Endothelial cell of umbilical vein (primary cell): Measurements from ENCODE around the gene SELP. TPM values are rescaled to one million over a fixed set of nuclear protein-coding genes. Genes with fewer than 3 reads are reported as not detected.
"Not testable (repeated sequence)": the region's sequence is repeated elsewhere in the genome, so short reads cannot be mapped to it uniquely, and the experiment has no call there.

Experiments used
- BruUV-seq: library from RNA; stranded (reverse); fragments of 400-500 nt; replicated peaks from 2 replicates; lab custom pipeline; 2021; lab: Mats Ljungman, UMichigan
- CTCF ChIA-PET: fragments of 300-600, 350-600 bp; sonication (Branson Sonifier 250); formaldehyde crosslinking; loops from one replicate; lab custom pipeline; 2021; ENCODE audit warnings: antibody characterized with exemption, inconsistent platforms; lab: Charles Lee
- POLR2A ChIA-PET: fragments of 300-600, 350-600 bp; sonication (Branson Sonifier 250); formaldehyde crosslinking; loops from one replicate; lab custom pipeline; 2021; ENCODE audit warnings: antibody characterized with exemption, inconsistent platforms; lab: Charles Lee
- DNase-seq: peaks from one replicate; pipeline ENCODE4 v3.0.0-alpha.2; 2011; ENCODE audit warnings: low read depth, low spot score
- FAIRE-seq: peaks from 2 replicates; lab custom pipeline; 2011; peaks lifted over from hg19 to GRCh38; lab: Jason Lieb, UNC
- H2AFZ ChIP-seq: 2 replicates; pipeline ENCODE4 v1.6.0; 2012; ENCODE audit warnings: low read depth, low read length, control low read depth, inconsistent platforms
- H3K27ac ChIP-seq: 2 replicates; pipeline ENCODE4 v1.5.1; 2011; ENCODE audit warnings: low read depth, mild to moderate bottlenecking, control low read depth, low read length, moderate library complexity; ENCODE audit not compliant: insufficient read depth
- H3K27me3 ChIP-seq, 2 experiments: 2 replicates each; pipeline versions ENCODE4 v1.6.0 to v1.6.1; 2011; ENCODE audit warnings: low read length in 2 of 2, mixed read lengths in 1 of 2; ENCODE audit not compliant: control insufficient read depth in 2 of 2, insufficient read depth in 2 of 2
- H3K36me3 ChIP-seq, 2 experiments: 2 replicates in 1 of 2; 3 replicates in 1 of 2; pipeline ENCODE4 v1.5.1; 2011; ENCODE audit warnings: low read length in 2 of 2, mild to moderate bottlenecking in 1 of 2, moderate library complexity in 1 of 2; ENCODE audit not compliant: control insufficient read depth in 2 of 2, insufficient read depth in 2 of 2; ENCODE audit errors: extremely low read depth in 1 of 2
- H3K4me1 ChIP-seq: 3 replicates; pipeline ENCODE4 v1.5.1; 2011; ENCODE audit warnings: mild to moderate bottlenecking, low read length; ENCODE audit not compliant: control insufficient read depth, insufficient read depth; ENCODE audit errors: extremely low read depth
- H3K4me2 ChIP-seq: 2 replicates; pipeline ENCODE4 v1.6.1; 2011; ENCODE audit warnings: low read length, control low read depth, mixed read lengths; ENCODE audit not compliant: insufficient read depth
- H3K4me3 ChIP-seq, 3 experiments: fragments of 200-600 bp in 1 of 3; sonication (generic), shearing (Covaris generic) in 1 of 3; replicated peaks in 1 of 3; 2 replicates each; pipeline ENCODE4 v1.5.1; 2011 to 2016; ENCODE audit warnings: control low read depth in 3 of 3, low read length in 3 of 3, mild to moderate bottlenecking in 2 of 3, inconsistent platforms in 1 of 3, low read depth in 1 of 3, moderate library complexity in 1 of 3; ENCODE audit not compliant: insufficient read depth in 1 of 3
- H3K79me2 ChIP-seq: 2 replicates; pipeline ENCODE4 v1.6.0; 2012; ENCODE audit warnings: low read length, inconsistent platforms; ENCODE audit not compliant: control insufficient read depth, insufficient read depth
- H3K9ac ChIP-seq: replicated peaks from 2 replicates; pipeline ENCODE3; 2011; ENCODE audit warnings: low read length, control low read depth; ENCODE audit not compliant: insufficient read depth; ENCODE audit errors: extremely low read depth
- H3K9me1 ChIP-seq: replicated peaks from 3 replicates; pipeline ENCODE4 v1.6.0; 2011; ENCODE audit warnings: mild to moderate bottlenecking, low read length; ENCODE audit not compliant: control insufficient read depth, insufficient read depth; ENCODE audit errors: extremely low read depth
- H3K9me3 ChIP-seq: replicated peaks from 2 replicates; pipeline ENCODE4 v1.5.1; 2012; ENCODE audit warnings: low read length, inconsistent platforms; ENCODE audit not compliant: control insufficient read depth, insufficient read depth
- H4K20me1 ChIP-seq: replicated peaks from 2 replicates; pipeline ENCODE3; 2011; ENCODE audit warnings: mild to moderate bottlenecking, low read length; ENCODE audit not compliant: control insufficient read depth, insufficient read depth; ENCODE audit errors: extremely low read depth
- EZH2 ChIP-seq: IDR thresholded peaks from 2 replicates; pipeline ENCODE4 v1.6.1; 2012; ENCODE audit warnings: borderline replicate concordance, low read depth, mild to moderate bottlenecking, moderate library complexity, low read length, inconsistent platforms; ENCODE audit not compliant: severe bottlenecking
- FOS ChIP-seq: IDR thresholded peaks from 2 replicates; pipeline ENCODE4 v1.6.1; 2011; ENCODE audit warnings: mild to moderate bottlenecking, low read length, moderate library complexity, borderline replicate concordance; ENCODE audit not compliant: insufficient read depth
- JUN ChIP-seq: IDR thresholded peaks from 2 replicates; pipeline ENCODE4 v1.6.1; 2011; ENCODE audit warnings: borderline replicate concordance, low read depth; ENCODE audit not compliant: insufficient read length, insufficient read depth
- MYC ChIP-seq: IDR thresholded peaks from one replicate; pipeline ENCODE4 v1.6.1; 2011; ENCODE audit warnings: mild to moderate bottlenecking, low read depth, low read length
- dilution Hi-C: fragments of 300-500 bp; cut with MboI; formaldehyde crosslinking; loops from one replicate; pipeline ENCODE4 v1.15.0; 2019; ENCODE audit warnings: low sequenced_read_pairs; ENCODE audit not compliant: extremely low pct_ligation_motif_present
- intact Hi-C: fragments of 100-400 bp; cut with micrococcal nuclease; formaldehyde crosslinking; loops from one replicate; pipeline ENCODE4 v1.10.0; 2022
- polyA plus RNA-seq, 4 experiments: library from polyadenylated mRNA; depleted of rRNA in 3 of 4; stranded (reverse) in 3 of 4; unstranded in 1 of 4; fragments of >200 nt; gene quantifications; 2 replicates each; pipeline versions ENCODE4 v1.2.1 to v1.2.3, GENCODE V29; 2011 to 2012; ENCODE audit warnings: missing spikeins in 1 of 4
- total RNA-seq: library from RNA; stranded (reverse); gene quantifications from 2 replicates; pipeline ENCODE4 v1.2.3, GENCODE V29; 2021
- TF ChIP-seq, protein P1 (sequence below), 2 donors: IDR thresholded peaks; 1 replicate in 1 of 2; 2 replicates in 1 of 2; pipeline ENCODE4 v1.5.1; 2011; ENCODE audit warnings: low read length in 2 of 2, mild to moderate bottlenecking in 2 of 2, moderate library complexity in 2 of 2, control low read depth in 1 of 2, inconsistent platforms in 1 of 2, low read depth in 1 of 2; ENCODE audit not compliant: insufficient read depth in 1 of 2; ENCODE audit errors: extremely low read depth in 1 of 2

SELP gene
- total and polyA plus RNA-seq, 2 donors (not counting 3 experiments of a cell fraction or from before 2014, with no cell fraction given) = 1.3 to 1.6 TPM

DNA sequence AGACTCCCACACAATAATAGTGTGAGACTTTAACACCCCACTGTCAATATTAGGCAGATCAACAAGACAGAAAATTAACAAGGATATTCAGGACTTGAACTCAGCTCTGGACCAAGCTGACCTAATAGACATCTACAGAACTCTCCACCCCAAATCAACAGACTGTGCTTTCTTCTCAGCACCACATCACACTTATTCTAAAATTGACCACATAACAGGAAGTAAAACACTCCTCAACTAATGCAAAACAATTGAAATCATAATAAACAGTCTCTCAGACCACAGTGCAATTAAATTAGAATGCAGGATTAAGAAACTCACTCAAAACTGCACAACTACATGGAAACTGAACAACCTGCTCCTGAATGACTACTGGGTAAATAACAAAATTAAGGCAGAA is 28.9 kb upstream of the SELP start:
- BruUV-seq, H3K4me3 ChIP-seq, H3K9me1 ChIP-seq, POLR2A ChIA-PET, H3K79me2 ChIP-seq, H3K4me2 ChIP-seq, dilution Hi-C loops, H2AFZ ChIP-seq, H3K4me1 ChIP-seq, intact Hi-C loops, H4K20me1 ChIP-seq, DNase-seq, H3K9me3 ChIP-seq, H3K36me3 ChIP-seq, H3K9ac ChIP-seq, H3K27ac ChIP-seq, H3K27me3 ChIP-seq, FAIRE-seq: not testable (repeated sequence)
- CTCF ChIA-PET = interaction anchor here (1.3 kb wide), 1 partner anchor 28 kb away, joined by 3 read pairs; the partner anchor contains the start of gene SELP

DNA sequence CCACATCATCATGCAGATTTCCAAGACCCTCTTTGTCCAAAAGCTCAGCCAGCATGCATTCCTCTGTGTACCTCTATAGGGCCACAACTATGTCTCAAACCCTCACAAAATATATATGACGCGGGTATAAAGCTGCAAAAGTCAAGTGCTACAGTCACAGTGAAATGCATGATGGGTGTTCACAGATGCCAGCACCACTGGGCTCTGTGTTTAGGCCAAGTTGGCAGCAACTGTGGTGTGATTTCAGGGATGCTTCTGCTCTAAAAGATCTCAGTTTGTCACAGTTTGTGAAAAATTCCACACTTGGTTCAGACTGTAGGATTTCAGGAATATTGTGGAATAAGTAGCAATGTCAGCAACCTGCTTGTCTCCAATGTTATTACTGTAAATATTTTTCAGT is 23.9 kb upstream of the SELP start:
- CTCF ChIA-PET = interaction anchor here (1.4 kb wide), 1 partner anchor 22 kb away, joined by 3 read pairs; no protein-coding TSS in a partner anchor
- no peaks in the 10 kb centered on the region for H3K27me3 ChIP-seq
- dilution Hi-C loops (no loop called here), intact Hi-C loops (no loop called here)
- no peaks in the 10 kb centered on the region for H3K9me1 ChIP-seq
- H4K20me1 ChIP-seq = no peaks in the 10 kb centered on the region
- H3K4me3 ChIP-seq = no peak overlapping the region
- TF ChIP-seq MYC (no peak), FOS (no peak), JUN (no peak), EZH2 (no peak)
- TF ChIP-seq, protein P1, sequence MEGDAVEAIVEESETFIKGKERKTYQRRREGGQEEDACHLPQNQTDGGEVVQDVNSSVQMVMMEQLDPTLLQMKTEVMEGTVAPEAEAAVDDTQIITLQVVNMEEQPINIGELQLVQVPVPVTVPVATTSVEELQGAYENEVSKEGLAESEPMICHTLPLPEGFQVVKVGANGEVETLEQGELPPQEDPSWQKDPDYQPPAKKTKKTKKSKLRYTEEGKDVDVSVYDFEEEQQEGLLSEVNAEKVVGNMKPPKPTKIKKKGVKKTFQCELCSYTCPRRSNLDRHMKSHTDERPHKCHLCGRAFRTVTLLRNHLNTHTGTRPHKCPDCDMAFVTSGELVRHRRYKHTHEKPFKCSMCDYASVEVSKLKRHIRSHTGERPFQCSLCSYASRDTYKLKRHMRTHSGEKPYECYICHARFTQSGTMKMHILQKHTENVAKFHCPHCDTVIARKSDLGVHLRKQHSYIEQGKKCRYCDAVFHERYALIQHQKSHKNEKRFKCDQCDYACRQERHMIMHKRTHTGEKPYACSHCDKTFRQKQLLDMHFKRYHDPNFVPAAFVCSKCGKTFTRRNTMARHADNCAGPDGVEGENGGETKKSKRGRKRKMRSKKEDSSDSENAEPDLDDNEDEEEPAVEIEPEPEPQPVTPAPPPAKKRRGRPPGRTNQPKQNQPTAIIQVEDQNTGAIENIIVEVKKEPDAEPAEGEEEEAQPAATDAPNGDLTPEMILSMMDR (IDR thresholded peaks at IDR 0.05; ENCODE audit: extremely low read depth in 1 of 2, insufficient read depth in 1 of 2, low read depth in 1 of 2, low read length in 2 of 2) = no peak
- H3K9ac ChIP-seq = no peak overlapping the region
- POLR2A ChIA-PET = no interaction called here
- no TSS peak for BruUV-seq
- H3K4me1 ChIP-seq = no peaks in the 10 kb centered on the region
- no peaks in the 10 kb centered on the region for H3K79me2 ChIP-seq
- H3K36me3 ChIP-seq = no peaks in the 10 kb centered on the region
- H3K4me2 ChIP-seq = no peak overlapping the region
- no peak overlapping the region for H3K27ac ChIP-seq
- FAIRE-seq (no peak), DNase-seq (no peak)
- H2AFZ ChIP-seq = no peak overlapping the region
- no peaks in the 10 kb centered on the region for H3K9me3 ChIP-seq
